SK-N-SH treated with all-trans-retinoic acid at 6 μM for 48 hours (cell line): ENCODE data around the gene BTAF1.
"Not testable (repeated sequence)": the region's sequence is repeated elsewhere in the genome, so short reads cannot be mapped to it uniquely, and the experiment has no call there.

Experiments used
- ATAC-seq: fragments of 200-7000 bp; cut with Tn5 transposase; 3 replicates; pipeline ENCODE4 v1.9.1; 2020; ENCODE audit warnings: mild to moderate bottlenecking, moderate library complexity
- BACH2 ChIP-seq: fragments of 250-450 bp; sonication (Bioruptor Pico); IDR thresholded peaks from 2 replicates; pipeline ENCODE4 v1.9.0; 2021; ENCODE audit warnings: mild to moderate bottlenecking, borderline replicate concordance
- CREB5 ChIP-seq: fragments of 250-450 bp; sonication (Bioruptor Pico); IDR thresholded peaks from 2 replicates; pipeline ENCODE4 v1.5.1; 2020; ENCODE audit warnings: low read depth, mild to moderate bottlenecking, moderate library complexity
- CSDC2 ChIP-seq: fragments of 250-450 bp; sonication (Bioruptor Pico); IDR thresholded peaks from 2 replicates; pipeline ENCODE4 v1.5.0; 2020; ENCODE audit warnings: mild to moderate bottlenecking, moderate library complexity
- CSRNP3 ChIP-seq: fragments of 250-450 bp; sonication (Bioruptor Pico); IDR thresholded peaks from 2 replicates; pipeline ENCODE4 v1.5.1; 2021; ENCODE audit warnings: mild to moderate bottlenecking, moderate library complexity
- ESRRG ChIP-seq: fragments of 250-450 bp; sonication (Bioruptor Pico); IDR thresholded peaks from 2 replicates; pipeline ENCODE4 v1.6.1; 2021; ENCODE audit warnings: mild to moderate bottlenecking
- GLIS3 ChIP-seq: fragments of 250-450 bp; sonication (Bioruptor Pico); IDR thresholded peaks from 2 replicates; pipeline ENCODE4 v1.5.0; 2020; ENCODE audit warnings: mild to moderate bottlenecking, moderate library complexity
- ISL1 ChIP-seq: fragments of 250-450 bp; sonication (Bioruptor Pico); IDR thresholded peaks from 2 replicates; pipeline ENCODE4 v2.1.2; 2022; ENCODE audit warnings: mild to moderate bottlenecking, moderate library complexity
- OSR1 ChIP-seq: fragments of 250-450 bp; sonication (Bioruptor Pico); IDR thresholded peaks from 2 replicates; pipeline ENCODE4 v1.8.0; 2022; ENCODE audit warnings: moderate library complexity, mild to moderate bottlenecking, inconsistent platforms
- PATZ1 ChIP-seq: fragments of 250-450 bp; sonication (Bioruptor Pico); IDR thresholded peaks from 2 replicates; pipeline ENCODE4 v1.8.0; 2020; ENCODE audit warnings: mild to moderate bottlenecking, moderate library complexity, borderline replicate concordance
- POU6F1 ChIP-seq: fragments of 250-450 bp; sonication (Bioruptor Pico); IDR thresholded peaks from 2 replicates; pipeline ENCODE4 v1.8.0; 2021; ENCODE audit warnings: low read depth, mild to moderate bottlenecking, moderate library complexity, borderline replicate concordance
- RARB ChIP-seq: fragments of 250-450 bp; sonication (Bioruptor Pico); IDR thresholded peaks from 2 replicates; pipeline ENCODE4 v1.8.0; 2021; ENCODE audit warnings: mild to moderate bottlenecking, moderate library complexity
- SNAI2 ChIP-seq: fragments of 250-450 bp; sonication (Bioruptor Pico); IDR thresholded peaks from 2 replicates; pipeline ENCODE4 v1.5.0; 2020; ENCODE audit warnings: mild to moderate bottlenecking, moderate library complexity
- TCF4 ChIP-seq: fragments of 250-450 bp; sonication (Bioruptor Pico); IDR thresholded peaks from 2 replicates; pipeline ENCODE4 v1.8.0; 2021; ENCODE audit warnings: mild to moderate bottlenecking, moderate library complexity, borderline replicate concordance
- TOX ChIP-seq: fragments of 250-450 bp; sonication (Bioruptor Pico); IDR thresholded peaks from 2 replicates; pipeline ENCODE4 v1.8.0; 2021; ENCODE audit warnings: mild to moderate bottlenecking, moderate library complexity, borderline replicate concordance
- TSHZ2 ChIP-seq: fragments of 250-450 bp; sonication (Bioruptor Pico); IDR thresholded peaks from 2 replicates; pipeline ENCODE4 v1.5.0; 2020; ENCODE audit warnings: mild to moderate bottlenecking, moderate library complexity
- ZC3H10 ChIP-seq: fragments of 250-450 bp; sonication (Bioruptor Pico); IDR thresholded peaks from 2 replicates; pipeline ENCODE4 v1.5.1; 2021; ENCODE audit warnings: mild to moderate bottlenecking, moderate library complexity
- ZFP3 ChIP-seq: fragments of 250-450 bp; sonication (Bioruptor Pico); IDR thresholded peaks from 2 replicates; pipeline ENCODE4 v1.5.0; 2020; ENCODE audit warnings: mild to moderate bottlenecking, moderate library complexity
- ZNF565 ChIP-seq: fragments of 450-650 bp; formaldehyde crosslinking; conservative IDR thresholded peaks from 2 replicates; pipeline ENCODE4 v1.5.0; 2020; ENCODE audit warnings: low read depth, mild to moderate bottlenecking, moderate library complexity
- ZNF70 ChIP-seq: fragments of 450-650 bp; formaldehyde crosslinking; IDR thresholded peaks from 2 replicates; pipeline ENCODE4 v1.5.0; 2020; ENCODE audit warnings: mild to moderate bottlenecking, moderate library complexity
- ZNF8 ChIP-seq: fragments of 450-650 bp; formaldehyde crosslinking; IDR thresholded peaks from 2 replicates; pipeline ENCODE4 v1.5.0; 2020; ENCODE audit warnings: mild to moderate bottlenecking, moderate library complexity

BTAF1 gene

GRCh38 chr10:91893051-91893450 lies 30.5 kb upstream of the BTAF1 start (continued):
- no peak for TF ChIP-seq POU6F1 (CRISPR knock-in tag)
- TF ChIP-seq ESRRG (CRISPR knock-in tag), result no peak

- not testable (repeated sequence) for ATAC-seq
Measured at GRCh38 chr10:91894261-91894685, 29.3 kb upstream of the BTAF1 start.

GRCh38 chr10:91896212-91896756 lies 27.3 kb upstream of the BTAF1 start:
- TF ChIP-seq ISL1 (CRISPR knock-in tag) (no peak), ZNF565 (CRISPR knock-in tag) (no peak), CSRNP3 (no peak), TCF4 (CRISPR knock-in tag) (no peak), RARB (CRISPR knock-in tag) (no peak), PATZ1 (CRISPR knock-in tag) (no peak), TSHZ2 (no peak), ZNF8 (no peak), SNAI2 (CRISPR knock-in tag) (no peak), TOX (CRISPR knock-in tag) (no peak), ESRRG (CRISPR knock-in tag) (no peak), OSR1 (CRISPR knock-in tag) (no peak), ZNF70 (no peak), BACH2 (CRISPR knock-in tag) (no peak), CREB5 (CRISPR knock-in tag) (no peak), POU6F1 (CRISPR knock-in tag) (no peak), ZC3H10 (CRISPR knock-in tag) (no peak), CSDC2 (no peak), ZFP3 (CRISPR knock-in tag) (no peak), GLIS3 (no peak)
- no peak for ATAC-seq
